Ishikawa (cell line): ENCODE measurements around the gene PHF21A.

Experiments used
- CEBPB ChIP-seq: IDR thresholded peaks from 2 replicates; pipeline ENCODE4 v1.6.1; 2012
- CREB1 ChIP-seq: IDR thresholded peaks from 2 replicates; pipeline ENCODE4 v1.6.1; 2012; ENCODE audit warnings: low read depth
- EGR1 ChIP-seq: IDR thresholded peaks from 2 replicates; pipeline ENCODE4 v1.6.1; 2012
- EP300 ChIP-seq: IDR thresholded peaks from 2 replicates; pipeline ENCODE4 v1.6.1; 2012; ENCODE audit warnings: borderline replicate concordance
- FOXM1 ChIP-seq: IDR thresholded peaks from 2 replicates; pipeline ENCODE4 v1.6.1; 2012; ENCODE audit warnings: low read depth, borderline replicate concordance
- NFIC ChIP-seq: IDR thresholded peaks from 2 replicates; pipeline ENCODE4 v1.6.1; 2012
- RAD21 ChIP-seq: IDR thresholded peaks from 2 replicates; pipeline ENCODE4 v1.6.1; 2012; ENCODE audit warnings: low read depth
- TAF1 ChIP-seq: IDR thresholded peaks from 2 replicates; pipeline ENCODE4 v1.6.1; 2012; ENCODE audit warnings: low read depth, mild to moderate bottlenecking
- TCF12 ChIP-seq: IDR thresholded peaks from 2 replicates; pipeline ENCODE4 v1.6.1; 2012; ENCODE audit warnings: low read depth
- TEAD4 ChIP-seq: IDR thresholded peaks from 2 replicates; pipeline ENCODE4 v1.6.1; 2012
- YY1 ChIP-seq: IDR thresholded peaks from 2 replicates; pipeline ENCODE4 v1.6.1; 2012; ENCODE audit warnings: low read depth
- ZBTB7A ChIP-seq: IDR thresholded peaks from 2 replicates; pipeline ENCODE4 v1.6.1; 2012; ENCODE audit warnings: low read depth
- TF ChIP-seq, protein P1 (sequence below): IDR thresholded peaks from 2 replicates; pipeline ENCODE4 v1.6.1; 2012
- TF ChIP-seq, protein P2 (sequence below): IDR thresholded peaks from 2 replicates; pipeline ENCODE4 v1.6.1; 2012; ENCODE audit warnings: low read depth, mild to moderate bottlenecking
- TF ChIP-seq, protein P3 (sequence below): IDR thresholded peaks from 2 replicates; pipeline ENCODE4 v1.6.1; 2012

The PHF21A gene

DNA sequence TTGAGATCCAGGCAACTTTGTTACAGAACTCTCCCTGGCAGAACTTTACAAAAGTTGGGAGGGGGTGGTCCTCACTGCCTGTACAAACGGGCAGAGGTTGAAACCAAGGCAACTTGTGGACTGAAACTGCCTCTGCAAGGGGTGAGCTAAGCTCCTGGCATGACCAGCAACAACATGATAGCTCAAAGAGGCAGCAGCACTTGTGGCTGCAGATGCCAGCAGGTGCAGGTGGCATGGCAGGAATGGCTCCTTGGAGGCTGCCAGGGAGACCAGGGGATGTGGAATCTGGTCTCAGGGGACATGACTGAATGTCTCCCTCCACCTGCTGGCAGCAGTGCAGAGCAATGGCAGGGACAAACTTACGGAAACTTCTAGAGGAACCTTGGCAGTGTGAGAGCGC lies 38.8 kb upstream of the PHF21A start:
- no peak for TF ChIP-seq CREB1
- TF ChIP-seq, protein P1, sequence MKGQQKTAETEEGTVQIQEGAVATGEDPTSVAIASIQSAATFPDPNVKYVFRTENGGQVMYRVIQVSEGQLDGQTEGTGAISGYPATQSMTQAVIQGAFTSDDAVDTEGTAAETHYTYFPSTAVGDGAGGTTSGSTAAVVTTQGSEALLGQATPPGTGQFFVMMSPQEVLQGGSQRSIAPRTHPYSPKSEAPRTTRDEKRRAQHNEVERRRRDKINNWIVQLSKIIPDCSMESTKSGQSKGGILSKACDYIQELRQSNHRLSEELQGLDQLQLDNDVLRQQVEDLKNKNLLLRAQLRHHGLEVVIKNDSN, result no peak
- TF ChIP-seq TEAD4, result no peak
- TF ChIP-seq EGR1, result no peak
- TF ChIP-seq EP300, result no peak
- TF ChIP-seq TAF1, result no peak
- TF ChIP-seq YY1, result no peak
- no peak for TF ChIP-seq NFIC
- TF ChIP-seq FOXM1, result no peak
- no peak for TF ChIP-seq ZBTB7A
- no peak for TF ChIP-seq TCF12
- TF ChIP-seq RAD21, result no peak
- TF ChIP-seq, protein P2, sequence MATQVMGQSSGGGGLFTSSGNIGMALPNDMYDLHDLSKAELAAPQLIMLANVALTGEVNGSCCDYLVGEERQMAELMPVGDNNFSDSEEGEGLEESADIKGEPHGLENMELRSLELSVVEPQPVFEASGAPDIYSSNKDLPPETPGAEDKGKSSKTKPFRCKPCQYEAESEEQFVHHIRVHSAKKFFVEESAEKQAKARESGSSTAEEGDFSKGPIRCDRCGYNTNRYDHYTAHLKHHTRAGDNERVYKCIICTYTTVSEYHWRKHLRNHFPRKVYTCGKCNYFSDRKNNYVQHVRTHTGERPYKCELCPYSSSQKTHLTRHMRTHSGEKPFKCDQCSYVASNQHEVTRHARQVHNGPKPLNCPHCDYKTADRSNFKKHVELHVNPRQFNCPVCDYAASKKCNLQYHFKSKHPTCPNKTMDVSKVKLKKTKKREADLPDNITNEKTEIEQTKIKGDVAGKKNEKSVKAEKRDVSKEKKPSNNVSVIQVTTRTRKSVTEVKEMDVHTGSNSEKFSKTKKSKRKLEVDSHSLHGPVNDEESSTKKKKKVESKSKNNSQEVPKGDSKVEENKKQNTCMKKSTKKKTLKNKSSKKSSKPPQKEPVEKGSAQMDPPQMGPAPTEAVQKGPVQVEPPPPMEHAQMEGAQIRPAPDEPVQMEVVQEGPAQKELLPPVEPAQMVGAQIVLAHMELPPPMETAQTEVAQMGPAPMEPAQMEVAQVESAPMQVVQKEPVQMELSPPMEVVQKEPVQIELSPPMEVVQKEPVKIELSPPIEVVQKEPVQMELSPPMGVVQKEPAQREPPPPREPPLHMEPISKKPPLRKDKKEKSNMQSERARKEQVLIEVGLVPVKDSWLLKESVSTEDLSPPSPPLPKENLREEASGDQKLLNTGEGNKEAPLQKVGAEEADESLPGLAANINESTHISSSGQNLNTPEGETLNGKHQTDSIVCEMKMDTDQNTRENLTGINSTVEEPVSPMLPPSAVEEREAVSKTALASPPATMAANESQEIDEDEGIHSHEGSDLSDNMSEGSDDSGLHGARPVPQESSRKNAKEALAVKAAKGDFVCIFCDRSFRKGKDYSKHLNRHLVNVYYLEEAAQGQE, result no peak
- TF ChIP-seq, protein P3, sequence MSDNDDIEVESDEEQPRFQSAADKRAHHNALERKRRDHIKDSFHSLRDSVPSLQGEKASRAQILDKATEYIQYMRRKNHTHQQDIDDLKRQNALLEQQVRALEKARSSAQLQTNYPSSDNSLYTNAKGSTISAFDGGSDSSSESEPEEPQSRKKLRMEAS, result no peak
- TF ChIP-seq CEBPB, result no peak

DNA sequence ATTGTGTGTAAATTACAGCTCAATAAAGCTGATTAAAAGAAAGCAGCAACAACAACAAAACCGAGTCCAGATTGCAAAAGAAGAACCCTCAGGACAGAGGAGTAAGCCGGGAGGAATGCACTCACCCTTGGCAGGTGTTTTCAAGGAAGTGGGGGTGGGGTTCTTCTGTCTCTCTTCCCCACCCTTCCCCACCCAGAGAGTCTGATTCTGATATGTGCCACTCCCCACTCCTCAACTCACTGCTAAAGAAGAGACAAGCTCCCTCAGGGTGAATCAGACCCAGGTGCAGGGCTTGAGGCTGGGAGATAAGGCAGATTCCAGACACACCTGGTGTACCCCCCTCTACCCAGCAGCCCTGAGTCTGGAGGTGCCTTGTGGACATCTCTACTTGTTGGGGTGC lies 38.4 kb upstream of the PHF21A start:
- TF ChIP-seq TAF1 (no peak), EGR1 (no peak), ZBTB7A (no peak), TCF12 (no peak), YY1 (no peak)

DNA sequence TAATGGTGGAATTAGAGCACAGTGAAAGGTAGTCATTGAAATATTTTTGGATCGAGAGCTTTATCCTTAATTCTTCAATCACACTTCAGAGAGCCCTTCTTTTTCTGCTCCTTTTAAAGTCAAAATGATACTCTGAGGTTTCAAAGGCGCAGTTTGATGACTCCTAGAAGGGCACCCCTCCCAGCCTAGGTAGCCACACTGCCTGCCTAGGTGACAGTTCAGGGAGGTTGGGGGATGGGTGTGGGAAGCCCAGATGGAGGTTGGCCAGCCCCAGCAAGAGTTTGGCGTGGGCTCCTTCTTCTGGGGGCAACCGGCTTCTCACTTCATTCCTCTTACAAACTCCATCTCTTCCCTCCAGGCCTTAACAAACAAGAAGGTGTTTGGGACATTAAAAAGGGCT lies 28.6 kb upstream of the PHF21A start:
- TF ChIP-seq EP300, result no peak
- no peak for TF ChIP-seq CEBPB
- no peak for TF ChIP-seq EGR1
- no peak for TF ChIP-seq TCF12
- no peak for TF ChIP-seq TEAD4

DNA sequence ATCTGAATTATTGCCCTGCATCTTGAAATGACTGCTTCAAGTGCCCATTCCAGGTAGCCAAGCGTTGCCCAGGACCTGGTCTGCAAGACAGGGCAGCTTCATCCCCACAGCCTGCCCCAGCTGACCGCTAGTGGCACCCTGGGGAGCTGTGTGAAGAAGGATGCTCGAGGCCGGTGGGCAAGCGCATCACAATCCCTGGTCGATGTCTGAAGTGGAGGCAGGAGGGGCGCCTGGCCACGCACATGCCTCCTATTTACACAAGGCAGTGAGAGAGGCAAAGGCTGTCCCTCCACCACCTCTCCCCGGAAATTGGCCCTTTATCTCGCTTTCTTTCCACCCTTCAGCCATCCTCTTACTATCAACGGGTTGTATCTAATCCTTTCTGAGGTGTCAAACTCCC lies 28.1 kb upstream of the PHF21A start:
- TF ChIP-seq RAD21 (no peak), TCF12 (no peak), CREB1 (no peak), TEAD4 (no peak), EP300 (no peak), CEBPB (no peak), EGR1 (no peak), YY1 (no peak)
- TF ChIP-seq, protein P1, result no peak
- TF ChIP-seq, protein P2, result no peak
- TF ChIP-seq, protein P3, result no peak

DNA sequence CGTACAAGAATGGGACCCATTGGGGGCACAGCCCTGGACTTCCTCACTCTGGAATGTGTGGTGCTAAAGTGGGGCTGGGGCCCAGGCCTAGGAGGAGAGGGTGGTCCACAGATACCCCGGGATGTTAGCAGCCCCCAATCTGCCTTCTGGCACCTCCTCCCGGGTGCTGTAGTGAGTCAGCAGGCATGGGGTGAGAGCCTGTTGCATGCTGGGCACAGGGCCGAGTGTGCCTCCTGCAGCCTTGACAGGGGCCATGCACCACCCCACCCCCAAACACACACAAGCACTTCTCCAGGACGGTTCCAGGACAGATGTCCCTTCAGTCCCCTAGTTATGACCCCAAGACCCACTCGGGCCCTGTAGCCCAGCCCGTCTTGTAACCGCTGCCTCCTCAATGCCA lies 23.5 kb upstream of the PHF21A start:
- TF ChIP-seq CEBPB (no peak), TAF1 (no peak), ZBTB7A (no peak), RAD21 (no peak), EGR1 (no peak), NFIC (no peak), EP300 (no peak), CREB1 (no peak)
- TF ChIP-seq, protein P1, result no peak
- TF ChIP-seq, protein P3, result no peak
